Activated CD4-positive, alpha-beta T cell treated with anti-CD3 and anti-CD28 coated beads, Interleukin-2, amount 50 U/mL, for 48 hours (primary cell): ENCODE data around the gene SNCA.

ENCODE experiments used
- DNase-seq, 2 experiments: peaks; one replicate each; pipeline ENCODE4 v3.0.0-alpha.2; 2020

Gene SNCA

GRCh38 chr4:89813197-89813596 is 23.8 kb downstream of the SNCA start:
- DNase-seq: no peak

GRCh38 chr4:89807441-89808140 is 29.4 kb downstream of the SNCA start:
- DNase-seq: no peak

GRCh38 chr4:89805297-89805696 is 31.7 kb downstream of the SNCA start:
- DNase-seq: no peak

- DNase-seq: no peak
These were observed 33.0 kb downstream of the SNCA start for GRCh38 chr4:89803915-89804314.

GRCh38 chr4:89803036-89803435 is 33.9 kb downstream of the SNCA start:
- no peak for DNase-seq

GRCh38 chr4:89800527-89801103 is 36.3 kb downstream of the SNCA start:
- DNase-seq: no peak

- no peak for DNase-seq
These were observed 36.9 kb downstream of the SNCA start for GRCh38 chr4:89800012-89800516.

GRCh38 chr4:89799071-89799470 is 37.9 kb downstream of the SNCA start:
- DNase-seq: no peak

GRCh38 chr4:89797117-89797516 is 39.8 kb downstream of the SNCA start:
- no peak for DNase-seq

- no peak for DNase-seq
These were observed 48.5 kb downstream of the SNCA start for GRCh38 chr4:89788206-89789072.

- no peak for DNase-seq
These were observed 52.2 kb downstream of the SNCA start for GRCh38 chr4:89784686-89785231.

- DNase-seq: no peak
These were observed 55.6 kb downstream of the SNCA start for GRCh38 chr4:89781321-89781720.

GRCh38 chr4:89773805-89774204 is 63.2 kb downstream of the SNCA start:
- no peak for DNase-seq

GRCh38 chr4:89769856-89770255 is 67.1 kb downstream of the SNCA start:
- no peak for DNase-seq

GRCh38 chr4:89767924-89768323 is 69.0 kb downstream of the SNCA start:
- DNase-seq: no peak

- no peak for DNase-seq
These were observed 71.0 kb downstream of the SNCA start for GRCh38 chr4:89765966-89766365.

- DNase-seq: no peak
These were observed 71.4 kb downstream of the SNCA start for GRCh38 chr4:89765528-89765927.

- DNase-seq: no peak
These were observed 74.7 kb downstream of the SNCA start for GRCh38 chr4:89762311-89762710.

- DNase-seq: no peak
These were observed 77.5 kb downstream of the SNCA start for GRCh38 chr4:89759426-89759825.

GRCh38 chr4:89757154-89757719 is 79.7 kb downstream of the SNCA start:
- DNase-seq: no peak

GRCh38 chr4:89755220-89755619 is 81.7 kb downstream of the SNCA start:
- DNase-seq: no peak

GRCh38 chr4:89754531-89754930 is 82.4 kb downstream of the SNCA start:
- DNase-seq: no peak

GRCh38 chr4:89753601-89754066 is 83.3 kb downstream of the SNCA start:
- no peak for DNase-seq
